NT2/D1 (cell line): ENCODE measurements around the gene TAF11.
"Not testable (repeated sequence)": the region's sequence is repeated elsewhere in the genome, so short reads cannot be mapped to it uniquely, and the experiment has no call there.

Source experiments
- DNase-seq: peaks from one replicate; pipeline ENCODE4 v3.0.0-alpha.2; 2011; ENCODE audit warnings: low read depth, low spot score
- H3K27me3 ChIP-seq: 2 replicates; pipeline ENCODE4 v1.6.0; 2011; ENCODE audit warnings: mild to moderate bottlenecking; ENCODE audit not compliant: insufficient read length, insufficient read depth
- H3K36me3 ChIP-seq: 2 replicates; pipeline ENCODE4 v1.6.1; 2011; ENCODE audit warnings: mild to moderate bottlenecking, low read length, mixed read lengths; ENCODE audit not compliant: insufficient read depth, insufficient read length
- H3K4me1 ChIP-seq: 2 replicates; pipeline ENCODE4 v1.5.1; 2011; ENCODE audit not compliant: insufficient read depth, insufficient read length
- H3K4me3 ChIP-seq: 2 replicates; pipeline ENCODE4 v1.5.1; 2011; ENCODE audit warnings: low read depth; ENCODE audit not compliant: insufficient read length
- H3K9ac ChIP-seq: 2 replicates; pipeline ENCODE4 v1.6.0; 2011; ENCODE audit warnings: low read depth; ENCODE audit not compliant: insufficient read length
- H3K9me3 ChIP-seq: 2 replicates; pipeline ENCODE4 v1.5.1; 2011; ENCODE audit warnings: mild to moderate bottlenecking, low read length; ENCODE audit not compliant: insufficient read depth
- SUZ12 ChIP-seq: IDR thresholded peaks from 2 replicates; pipeline ENCODE4 v1.6.1; 2011; ENCODE audit not compliant: insufficient read length, insufficient read depth; ENCODE audit errors: extremely low read depth
- YY1 ChIP-seq: IDR thresholded peaks from 2 replicates; pipeline ENCODE4 v1.6.1; 2011; ENCODE audit not compliant: insufficient read length, insufficient read depth
- ZNF274 ChIP-seq: IDR thresholded peaks from 2 replicates; pipeline ENCODE4 v1.6.1; 2011; ENCODE audit warnings: mild to moderate bottlenecking, low read depth, low read length

The TAF11 gene

GRCh38 chr6:34888874-34889555 is 1.2 kb upstream of the TAF11 start, which contains the start of gene ANKS1A:
Gene ANKS1A, plus strand, starts transcription at chr6:34889255. Its CDS starts 148 bp downstream, at chr6:34889403.
- H3K9ac ChIP-seq, result peak within 1 kb of the TSS; percentile 93
- peaks cover 11% of the 10 kb centered on the region for H3K36me3 ChIP-seq
- TF ChIP-seq YY1, result no peak
- TF ChIP-seq SUZ12, result no peak
- TF ChIP-seq ZNF274, result no peak
- peak within 1 kb of the TSS; percentile 89 for H3K4me3 ChIP-seq
- no peaks in the 10 kb centered on the region for H3K9me3 ChIP-seq
- H3K4me1 ChIP-seq, result no peaks in the 10 kb centered on the region
- H3K27me3 ChIP-seq, result no peaks in the 10 kb centered on the region
- no peak for DNase-seq

GRCh38 chr6:34888514-34888856 is 643 bp upstream of the TAF11 start:
- Histone ChIP-seq H3K36me3 (peaks cover 11% of the 10 kb centered on the region), H3K27me3 (no peaks in the 10 kb centered on the region), H3K4me1 (no peaks in the 10 kb centered on the region), H3K9ac (peak overlapping the region; percentile 93), H3K9me3 (no peaks in the 10 kb centered on the region), H3K4me3 (peak overlapping the region; percentile 89)
- TF ChIP-seq YY1 (no peak), ZNF274 (no peak), SUZ12 (no peak)
- no peak for DNase-seq

- H3K9ac ChIP-seq, H3K4me3 ChIP-seq, H3K4me1 ChIP-seq, H3K27me3 ChIP-seq, H3K9me3 ChIP-seq, DNase-seq: not testable (repeated sequence)
- H3K36me3 ChIP-seq, result peaks cover 17% of the 10 kb centered on the region
Observed at GRCh38 chr6:34885837-34886236, 2.0 kb downstream of the TAF11 start.

GRCh38 chr6:34884996-34885395 is 2.8 kb downstream of the TAF11 start:
- no peak for TF ChIP-seq YY1
- H3K9me3 ChIP-seq, result no peaks in the 10 kb centered on the region
- no peak overlapping the region for H3K9ac ChIP-seq
- no peaks in the 10 kb centered on the region for H3K4me1 ChIP-seq
- DNase-seq, result no peak
- no peaks in the 10 kb centered on the region for H3K27me3 ChIP-seq
- no peak overlapping the region for H3K4me3 ChIP-seq
- peaks cover 25% of the 10 kb centered on the region for H3K36me3 ChIP-seq

GRCh38 chr6:34884073-34884472 is 3.8 kb downstream of the TAF11 start:
- not testable (repeated sequence) for H3K27me3 ChIP-seq, H3K4me3 ChIP-seq, H3K9ac ChIP-seq, DNase-seq, H3K4me1 ChIP-seq, H3K9me3 ChIP-seq
- H3K36me3 ChIP-seq, result peaks cover 33% of the 10 kb centered on the region

GRCh38 chr6:34877869-34878485 is 9.9 kb downstream of the TAF11 start:
- DNase-seq, result no peak
- H3K36me3 ChIP-seq, result peaks cover 60% of the 10 kb centered on the region
- H3K4me1 ChIP-seq, result no peaks in the 10 kb centered on the region
- no peak overlapping the region for H3K4me3 ChIP-seq
- no peaks in the 10 kb centered on the region for H3K9me3 ChIP-seq
- H3K27me3 ChIP-seq, result no peaks in the 10 kb centered on the region
- no peak for TF ChIP-seq ZNF274
- TF ChIP-seq YY1, result no peak
- no peak for TF ChIP-seq SUZ12
- H3K9ac ChIP-seq, result no peak overlapping the region

GRCh38 chr6:34877259-34877658 is 10.6 kb downstream of the TAF11 start:
- H3K9ac ChIP-seq, result no peak overlapping the region
- TF ChIP-seq SUZ12 (no peak), ZNF274 (no peak), YY1 (no peak)
- no peaks in the 10 kb centered on the region for H3K4me1 ChIP-seq
- no peak for DNase-seq
- no peaks in the 10 kb centered on the region for H3K27me3 ChIP-seq
- no peak overlapping the region for H3K4me3 ChIP-seq
- no peaks in the 10 kb centered on the region for H3K9me3 ChIP-seq
- peaks cover 67% of the 10 kb centered on the region for H3K36me3 ChIP-seq

GRCh38 chr6:34876472-34876871 is 11.4 kb downstream of the TAF11 start:
- DNase-seq, result no peak
- no peaks in the 10 kb centered on the region for H3K27me3 ChIP-seq
- H3K36me3 ChIP-seq, result peaks cover 71% of the 10 kb centered on the region
- H3K4me3 ChIP-seq, result no peak overlapping the region
- no peak overlapping the region for H3K9ac ChIP-seq
- no peaks in the 10 kb centered on the region for H3K9me3 ChIP-seq
- TF ChIP-seq SUZ12 (no peak), YY1 (no peak), ZNF274 (no peak)
- H3K4me1 ChIP-seq, result no peaks in the 10 kb centered on the region
